ENCODE results near the gene TNFAIP2. TPM values are rescaled to one million over a fixed set of nuclear protein-coding genes. Genes with fewer than 3 reads are reported as not detected.

TNFAIP2 gene
- total RNA-seq, 1 experiment from 2014 or later: 87.3 TPM

DNA sequence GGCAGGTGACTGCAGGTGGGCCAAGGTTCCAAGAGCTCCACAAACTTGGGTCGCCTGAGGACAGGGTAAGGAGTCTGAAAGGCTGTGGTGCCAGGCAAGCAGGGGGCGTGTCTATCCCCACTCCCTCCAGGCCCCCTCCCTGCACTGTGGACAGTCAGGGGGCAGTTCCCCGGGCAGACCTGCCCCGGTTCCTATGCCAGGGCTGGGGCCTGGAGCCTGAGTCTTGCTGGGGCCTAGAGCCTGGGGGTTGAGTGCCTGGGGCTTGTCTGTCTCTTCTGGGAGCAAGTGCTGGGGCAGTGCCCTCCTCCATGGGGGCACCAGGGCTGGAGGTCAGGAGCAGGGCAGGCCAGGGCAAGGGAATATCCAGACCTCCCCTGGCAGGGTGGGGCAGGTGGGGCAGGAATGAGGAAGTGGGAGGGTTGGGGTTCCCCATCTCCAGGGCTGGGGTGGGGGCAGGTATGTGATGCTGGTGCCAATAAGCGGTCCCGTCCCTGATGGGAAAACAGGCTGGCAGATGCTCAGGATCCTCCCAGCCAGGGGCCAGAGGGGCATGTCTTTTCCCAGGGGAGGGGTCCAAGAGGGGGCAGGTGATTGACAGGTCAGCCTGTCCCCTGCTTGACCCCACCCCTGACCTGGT, 11.9 kb upstream of the TNFAIP2 start:
- H3K4me2 ChIP-seq (ENCODE audit: low read length): no peak overlapping the region
- H2AFZ ChIP-seq (ENCODE audit: low read length): no peak overlapping the region
- no peaks in the 10 kb centered on the region for H3K27me3 ChIP-seq (ENCODE audit: low read length)
- H3K79me2 ChIP-seq (ENCODE audit: low read length): no peaks in the 10 kb centered on the region
- H3K36me3 ChIP-seq (ENCODE audit: low read depth, low read length): no peaks in the 10 kb centered on the region
- TF ChIP-seq, protein P1, sequence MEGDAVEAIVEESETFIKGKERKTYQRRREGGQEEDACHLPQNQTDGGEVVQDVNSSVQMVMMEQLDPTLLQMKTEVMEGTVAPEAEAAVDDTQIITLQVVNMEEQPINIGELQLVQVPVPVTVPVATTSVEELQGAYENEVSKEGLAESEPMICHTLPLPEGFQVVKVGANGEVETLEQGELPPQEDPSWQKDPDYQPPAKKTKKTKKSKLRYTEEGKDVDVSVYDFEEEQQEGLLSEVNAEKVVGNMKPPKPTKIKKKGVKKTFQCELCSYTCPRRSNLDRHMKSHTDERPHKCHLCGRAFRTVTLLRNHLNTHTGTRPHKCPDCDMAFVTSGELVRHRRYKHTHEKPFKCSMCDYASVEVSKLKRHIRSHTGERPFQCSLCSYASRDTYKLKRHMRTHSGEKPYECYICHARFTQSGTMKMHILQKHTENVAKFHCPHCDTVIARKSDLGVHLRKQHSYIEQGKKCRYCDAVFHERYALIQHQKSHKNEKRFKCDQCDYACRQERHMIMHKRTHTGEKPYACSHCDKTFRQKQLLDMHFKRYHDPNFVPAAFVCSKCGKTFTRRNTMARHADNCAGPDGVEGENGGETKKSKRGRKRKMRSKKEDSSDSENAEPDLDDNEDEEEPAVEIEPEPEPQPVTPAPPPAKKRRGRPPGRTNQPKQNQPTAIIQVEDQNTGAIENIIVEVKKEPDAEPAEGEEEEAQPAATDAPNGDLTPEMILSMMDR (conservative IDR thresholded peaks at IDR 0.05; ENCODE audit: low read depth, low read length): no peak
- no peak for TF ChIP-seq EZH2phosphoT487 (IDR thresholded peaks at IDR 0.05; ENCODE audit: borderline replicate concordance, low read length)
- TF ChIP-seq EZH2 (IDR thresholded peaks at IDR 0.05; ENCODE audit: low read length, unreplicated experiment): no peak
- ATAC-seq (no peak), DNase-seq (no peak)
- H3K9ac ChIP-seq (ENCODE audit: low read length): no peak overlapping the region
- CTCF ChIA-PET: no interaction called here
- no peaks in the 10 kb centered on the region for H4K20me1 ChIP-seq (ENCODE audit: low read length)
- H3K4me3 ChIP-seq (ENCODE audit: low read length): no peak overlapping the region
- H3K4me1 ChIP-seq (ENCODE audit: insufficient read depth, low read length): peaks cover 26% of the 10 kb centered on the region
- intact Hi-C loops (cut with micrococcal nuclease): no loop called here
- H3F3A ChIP-seq (ENCODE audit: low read length, unreplicated experiment): no peaks in the 10 kb centered on the region
- no peaks in the 10 kb centered on the region for H3K9me2 ChIP-seq (replicated peaks; ENCODE audit: low read length)
- H3K27ac ChIP-seq (ENCODE audit: low read length): no peak overlapping the region
- no TSS peak for BruUV-seq (replicated peaks)
- no peaks in the 10 kb centered on the region for H3K9me3 ChIP-seq (ENCODE audit: low read length)
- POLR2A ChIA-PET (ENCODE audit: unreplicated experiment): no interaction called here

DNA sequence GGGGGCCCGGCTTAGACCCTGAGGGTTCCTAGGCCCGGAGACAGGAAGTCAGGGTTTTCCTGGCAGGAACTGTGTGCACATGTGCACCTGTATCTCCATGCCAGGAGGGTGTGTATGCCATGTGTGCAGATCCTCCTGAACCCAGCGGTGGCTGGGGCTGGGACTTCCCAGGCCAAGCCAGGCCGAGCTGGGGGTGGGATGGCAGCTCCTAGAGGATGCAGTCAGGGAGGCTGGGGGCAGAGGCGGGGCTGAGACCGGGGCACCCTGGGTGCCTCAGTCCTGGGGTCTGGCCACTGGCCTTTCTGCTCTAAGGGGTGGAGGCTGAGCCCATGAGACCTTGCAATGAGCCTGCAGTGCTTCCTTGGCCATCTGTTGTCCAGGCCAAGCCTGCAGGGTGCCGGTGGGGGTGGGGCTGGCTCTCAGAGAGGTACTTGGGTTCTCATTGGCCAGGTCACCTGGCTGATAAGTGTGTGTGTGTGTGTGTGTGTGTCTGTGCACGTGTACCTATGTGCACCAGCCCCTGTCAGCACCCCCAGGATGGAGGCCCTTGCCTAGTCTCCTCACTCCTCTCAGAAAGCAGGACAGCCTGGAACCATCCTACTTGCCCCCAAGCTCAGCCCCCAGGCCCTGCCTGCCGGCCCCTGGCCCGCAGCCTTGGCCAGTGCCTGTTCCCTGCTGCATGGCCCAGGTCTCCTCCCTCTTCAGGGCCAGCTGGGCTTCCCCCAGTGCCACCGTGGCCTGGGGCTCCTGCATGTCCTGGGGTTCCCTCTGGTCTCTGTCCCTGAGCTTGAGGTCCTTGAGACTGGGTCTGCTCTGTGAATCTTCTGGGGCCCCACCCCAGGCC, 10.6 kb upstream of the TNFAIP2 start:
- H3K9me3 ChIP-seq (ENCODE audit: low read length): no peaks in the 10 kb centered on the region
- no peak overlapping the region for H3K4me3 ChIP-seq (ENCODE audit: low read length)
- H3F3A ChIP-seq (ENCODE audit: low read length, unreplicated experiment): no peaks in the 10 kb centered on the region
- no peaks in the 10 kb centered on the region for H3K36me3 ChIP-seq (ENCODE audit: low read depth, low read length)
- H3K27ac ChIP-seq (ENCODE audit: low read length): no peak overlapping the region
- H2AFZ ChIP-seq (ENCODE audit: low read length): no peak overlapping the region
- no peaks in the 10 kb centered on the region for H3K9me2 ChIP-seq (replicated peaks; ENCODE audit: low read length)
- TF ChIP-seq, protein P1 (conservative IDR thresholded peaks at IDR 0.05; ENCODE audit: low read depth, low read length): no peak
- TF ChIP-seq EZH2phosphoT487 (IDR thresholded peaks at IDR 0.05; ENCODE audit: borderline replicate concordance, low read length) (no peak), EZH2 (IDR thresholded peaks at IDR 0.05; ENCODE audit: low read length, unreplicated experiment) (no peak)
- ChIA-PET POLR2A (ENCODE audit: unreplicated experiment) (no interaction called here), CTCF (no interaction called here)
- no TSS peak for BruUV-seq (replicated peaks)
- H3K4me2 ChIP-seq (ENCODE audit: low read length): no peak overlapping the region
- no peaks in the 10 kb centered on the region for H3K79me2 ChIP-seq (ENCODE audit: low read length)
- no peaks in the 10 kb centered on the region for H4K20me1 ChIP-seq (ENCODE audit: low read length)
- H3K4me1 ChIP-seq (ENCODE audit: insufficient read depth, low read length): peaks cover 26% of the 10 kb centered on the region
- DNase-seq (no peak), ATAC-seq (no peak)
- intact Hi-C loops (cut with micrococcal nuclease): no loop called here
- no peaks in the 10 kb centered on the region for H3K27me3 ChIP-seq (ENCODE audit: low read length)
- H3K9ac ChIP-seq (ENCODE audit: low read length): no peak overlapping the region

DNA sequence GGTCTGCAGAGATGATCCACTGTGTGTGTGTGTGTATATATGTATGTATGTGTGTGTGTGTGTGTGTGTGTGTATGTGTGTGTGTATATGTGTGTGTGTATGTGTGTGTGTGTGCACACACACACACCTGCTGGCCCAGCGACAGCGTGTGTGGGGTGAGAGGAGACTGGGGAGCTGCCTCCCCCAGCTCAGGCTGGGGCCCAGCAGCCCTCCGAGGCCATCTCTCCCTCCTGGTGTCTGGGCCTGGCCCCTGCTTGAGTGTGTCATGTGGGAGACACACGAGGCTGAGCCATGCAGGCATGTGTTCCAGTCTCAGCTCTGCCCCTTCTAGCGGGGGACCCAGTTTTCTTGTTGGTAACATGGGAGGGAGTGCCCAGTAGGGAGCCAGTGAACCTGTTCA, 10.0 kb upstream of the TNFAIP2 start:
- TF ChIP-seq, protein P1 (conservative IDR thresholded peaks at IDR 0.05; ENCODE audit: low read depth, low read length): no peak
- TF ChIP-seq EZH2phosphoT487 (IDR thresholded peaks at IDR 0.05; ENCODE audit: borderline replicate concordance, low read length): no peak
- TF ChIP-seq EZH2 (IDR thresholded peaks at IDR 0.05; ENCODE audit: low read length, unreplicated experiment): no peak
- H3K36me3 ChIP-seq (ENCODE audit: low read depth, low read length): no peaks in the 10 kb centered on the region
- H3K9me2 ChIP-seq (replicated peaks; ENCODE audit: low read length): no peaks in the 10 kb centered on the region
- no peaks in the 10 kb centered on the region for H3K27me3 ChIP-seq (ENCODE audit: low read length)
- no TSS peak for BruUV-seq (replicated peaks)
- no peaks in the 10 kb centered on the region for H3K79me2 ChIP-seq (ENCODE audit: low read length)
- ChIA-PET POLR2A (ENCODE audit: unreplicated experiment) (no interaction called here), CTCF (no interaction called here)
- no peaks in the 10 kb centered on the region for H3K9me3 ChIP-seq (ENCODE audit: low read length)
- H3K4me1 ChIP-seq (ENCODE audit: insufficient read depth, low read length): peaks cover 26% of the 10 kb centered on the region
- H3K27ac ChIP-seq (ENCODE audit: low read length): no peak overlapping the region
- no peak overlapping the region for H2AFZ ChIP-seq (ENCODE audit: low read length)
- no peaks in the 10 kb centered on the region for H4K20me1 ChIP-seq (ENCODE audit: low read length)
- no peaks in the 10 kb centered on the region for H3F3A ChIP-seq (ENCODE audit: low read length, unreplicated experiment)
- no peak overlapping the region for H3K4me2 ChIP-seq (ENCODE audit: low read length)
- DNase-seq (no peak), ATAC-seq (no peak)
- H3K9ac ChIP-seq (ENCODE audit: low read length): no peak overlapping the region
- H3K4me3 ChIP-seq (ENCODE audit: low read length): no peak overlapping the region
- intact Hi-C loops (cut with micrococcal nuclease): no loop called here

Measured in PC-3 (cell line).